GM18507 (cell line): ENCODE data around the gene TNS1.

Experiments used
- DNase-seq: peaks from one replicate; pipeline ENCODE4 v3.0.0; 2011; ENCODE audit warnings: low read depth; ENCODE audit not compliant: insufficient read length; ENCODE audit errors: extremely low spot score
- FAIRE-seq: peaks from 2 replicates; lab custom pipeline; 2011; peaks lifted over from hg19 to GRCh38; lab: Jason Lieb, UNC

TNS1 gene

GRCh38 chr2:217785544-217786045 lies 217.2 kb downstream of the TNS1 start:
- DNase-seq: peak; percentile 49
- peak; percentile 88 for FAIRE-seq

GRCh38 chr2:217784996-217785543 lies 217.7 kb downstream of the TNS1 start:
- no peak for DNase-seq
- FAIRE-seq: no peak

DNA sequence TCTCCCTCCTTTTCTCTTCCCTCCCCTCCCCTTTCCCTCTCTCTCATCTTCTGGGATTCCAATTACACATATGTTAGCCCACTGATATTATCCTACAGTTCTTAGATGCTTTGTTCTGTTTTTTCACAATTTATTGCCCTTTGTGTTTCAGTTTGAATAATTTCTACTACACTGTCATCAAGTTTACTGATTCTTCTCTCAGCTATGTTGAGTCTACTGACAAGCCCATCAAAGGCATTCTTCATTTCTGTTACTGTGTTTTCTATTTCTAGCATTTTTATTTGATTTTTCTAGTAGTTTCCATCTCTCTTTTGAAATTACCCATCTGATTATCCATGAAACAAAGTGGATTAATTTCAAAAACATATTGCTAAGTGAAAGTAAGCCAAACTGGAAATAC lies 219.6 kb downstream of the TNS1 start:
- no peak for FAIRE-seq
- DNase-seq: no peak

DNA sequence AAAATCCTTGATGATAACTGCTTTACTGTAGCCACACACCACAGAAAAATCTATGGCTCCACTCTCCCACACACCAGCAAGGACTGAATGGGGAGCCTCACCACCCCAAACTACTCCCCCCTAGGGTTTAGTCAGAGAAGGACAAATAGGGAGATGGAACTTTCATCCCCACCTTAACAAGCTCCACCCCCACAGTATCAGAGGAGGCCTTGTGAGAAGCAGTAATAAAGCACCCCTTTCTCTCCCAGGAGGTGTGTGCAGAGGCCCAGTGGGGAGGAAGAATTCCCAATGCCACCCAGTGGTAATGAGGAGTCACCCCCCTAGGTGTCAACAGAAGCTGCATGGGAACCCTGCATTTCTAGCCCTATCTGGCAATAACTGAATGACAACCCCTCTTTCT lies 224.9 kb downstream of the TNS1 start:
- FAIRE-seq: no peak
- no peak for DNase-seq

DNA sequence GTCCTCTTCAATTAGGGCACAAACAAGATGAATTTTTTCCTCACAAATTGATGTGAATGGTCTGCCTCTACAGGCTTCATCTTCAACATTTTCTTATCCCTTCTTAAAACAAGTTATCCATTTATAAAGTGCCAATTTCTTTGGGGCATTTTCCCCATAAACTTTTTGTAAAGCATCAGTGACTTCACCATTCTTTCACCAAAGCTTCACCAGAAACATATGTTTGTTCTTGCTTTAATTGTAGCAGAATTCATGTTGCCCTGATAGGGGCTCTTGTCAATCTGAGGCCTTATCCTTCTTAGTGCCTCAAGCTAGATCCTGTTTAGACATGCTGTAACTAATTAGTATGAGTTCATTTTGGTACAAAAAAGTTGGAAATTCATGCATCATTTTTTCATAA lies 226.2 kb downstream of the TNS1 start:
- DNase-seq: no peak
- no peak for FAIRE-seq

GRCh38 chr2:217775920-217776503 lies 226.8 kb downstream of the TNS1 start:
- peak; percentile 33 for FAIRE-seq
- no peak for DNase-seq

DNA sequence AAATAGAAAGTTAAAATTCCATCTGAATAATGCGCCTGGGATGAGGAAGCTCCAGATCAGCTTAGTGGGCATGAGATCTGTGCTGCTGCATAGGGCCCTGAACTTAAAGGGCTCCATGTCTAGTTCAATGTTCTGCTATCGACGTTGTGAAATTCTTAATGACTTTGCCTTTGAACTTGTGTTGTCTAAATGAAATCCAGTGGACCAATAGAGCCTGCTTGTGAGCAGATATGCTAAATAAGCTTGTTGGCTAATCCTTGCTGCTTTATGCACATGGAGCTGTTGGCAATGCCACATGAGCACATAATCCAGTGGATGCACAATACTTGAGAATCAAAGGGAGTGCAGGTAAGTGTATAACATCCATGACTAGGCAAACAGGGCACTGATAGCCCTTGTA lies 228.6 kb downstream of the TNS1 start:
- DNase-seq: no peak
- no peak for FAIRE-seq

DNA sequence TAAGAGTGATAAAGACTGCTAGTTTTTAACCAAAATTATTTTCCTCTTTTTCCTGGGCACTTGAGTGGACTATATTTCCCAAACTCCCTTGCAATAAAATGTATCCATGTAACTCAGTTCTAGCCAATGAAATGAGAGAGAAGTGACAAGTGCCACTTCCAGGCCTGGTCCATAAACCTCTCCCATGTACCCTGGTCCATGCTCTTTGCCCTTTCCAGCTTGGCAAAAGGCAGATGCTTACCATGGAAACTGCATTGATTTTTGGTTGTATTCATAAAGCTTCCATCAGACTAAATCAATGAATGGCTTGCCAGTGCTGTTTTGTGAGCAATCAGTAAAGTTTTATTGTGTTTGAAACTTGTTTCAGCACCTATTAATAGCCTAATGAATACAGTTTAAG lies 229.3 kb downstream of the TNS1 start:
- FAIRE-seq (no peak), DNase-seq (no peak)

GRCh38 chr2:217766356-217766755 lies 236.4 kb downstream of the TNS1 start:
- no peak for DNase-seq
- no peak for FAIRE-seq

GRCh38 chr2:217761645-217762277 lies 241.0 kb downstream of the TNS1 start:
- no peak for DNase-seq
- FAIRE-seq: no peak

DNA sequence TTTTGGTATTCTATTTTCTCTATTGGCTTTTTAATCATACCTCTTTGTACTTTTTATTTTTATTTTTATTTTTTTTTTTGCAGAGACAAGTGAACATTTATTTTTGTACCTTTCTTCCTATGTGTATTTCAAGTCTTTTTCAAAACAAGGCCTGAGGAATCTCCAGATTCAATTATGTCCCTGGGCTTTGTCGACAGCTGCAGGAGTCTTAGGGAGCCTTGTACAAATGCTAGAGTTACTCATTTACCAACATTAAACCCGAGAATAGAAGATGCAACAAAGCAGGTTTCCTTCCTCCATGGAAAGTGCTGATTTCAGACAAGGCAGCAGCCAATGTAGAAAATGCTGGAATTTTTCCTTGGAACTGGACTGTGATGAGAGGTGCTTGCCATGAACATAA lies 242.8 kb downstream of the TNS1 start:
- FAIRE-seq (no peak), DNase-seq (no peak)

DNA sequence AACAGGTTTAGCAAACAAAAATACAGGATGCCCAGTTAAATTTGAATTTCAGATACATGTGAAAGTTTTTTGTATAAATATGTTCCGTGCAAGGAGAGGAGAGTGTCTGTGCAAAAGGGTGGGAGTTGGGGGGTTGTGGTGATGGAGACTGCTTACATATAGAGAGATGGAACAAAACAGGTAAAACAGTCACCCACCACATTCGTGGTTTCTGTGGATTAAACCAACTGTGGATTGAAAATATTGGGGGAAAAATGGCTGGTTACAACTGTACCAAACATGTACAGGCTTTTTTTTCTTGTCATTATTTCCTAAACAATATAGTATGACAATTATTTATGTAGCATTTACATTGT lies 245.7 kb downstream of the TNS1 start:
- FAIRE-seq: no peak
- no peak for DNase-seq

- DNase-seq (peak; percentile 35), FAIRE-seq (no peak)
Measured at GRCh38 chr2:217756375-217757107, 246.3 kb downstream of the TNS1 start.

DNA sequence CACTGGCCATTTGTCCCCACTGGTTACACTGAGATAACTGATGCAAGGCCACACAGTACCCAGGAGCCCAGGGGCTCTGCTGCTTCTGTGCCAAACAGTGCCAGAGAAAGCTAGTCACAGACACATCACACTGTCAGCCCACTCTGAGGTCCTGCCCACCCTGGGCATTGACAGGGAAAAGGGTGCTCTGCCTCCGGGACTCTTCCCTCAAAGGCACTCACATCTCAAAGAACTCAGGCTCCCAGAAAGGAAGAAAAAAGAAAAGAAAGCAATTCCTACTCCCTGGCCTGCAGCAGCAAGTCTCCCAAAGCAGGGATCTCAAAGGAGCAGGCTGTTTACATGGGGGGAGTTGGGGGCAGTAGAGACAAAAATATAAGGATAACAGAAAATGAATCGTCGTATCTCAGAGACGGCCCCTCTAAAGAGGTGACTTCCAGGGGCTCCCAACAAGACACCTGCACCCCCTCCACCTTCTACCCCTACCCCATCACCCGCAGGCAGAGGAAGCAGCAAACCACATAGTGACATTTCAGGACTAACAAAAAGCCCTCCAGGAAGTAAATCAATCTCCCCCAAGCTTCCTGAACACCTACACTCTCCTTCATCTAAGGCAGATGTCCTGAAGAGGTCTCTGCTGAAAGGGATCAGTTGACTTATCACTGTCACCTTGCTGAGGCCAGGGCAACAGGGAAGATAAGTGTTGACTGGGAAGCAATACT lies 247.6 kb downstream of the TNS1 start:
- FAIRE-seq: no peak

GRCh38 chr2:217753460-217754200 lies 249.2 kb downstream of the TNS1 start:
- DNase-seq (no peak), FAIRE-seq (no peak)

More for the DNA sequence above, 247.6 kb downstream of the TNS1 start:
- DNase-seq: no peak

DNA sequence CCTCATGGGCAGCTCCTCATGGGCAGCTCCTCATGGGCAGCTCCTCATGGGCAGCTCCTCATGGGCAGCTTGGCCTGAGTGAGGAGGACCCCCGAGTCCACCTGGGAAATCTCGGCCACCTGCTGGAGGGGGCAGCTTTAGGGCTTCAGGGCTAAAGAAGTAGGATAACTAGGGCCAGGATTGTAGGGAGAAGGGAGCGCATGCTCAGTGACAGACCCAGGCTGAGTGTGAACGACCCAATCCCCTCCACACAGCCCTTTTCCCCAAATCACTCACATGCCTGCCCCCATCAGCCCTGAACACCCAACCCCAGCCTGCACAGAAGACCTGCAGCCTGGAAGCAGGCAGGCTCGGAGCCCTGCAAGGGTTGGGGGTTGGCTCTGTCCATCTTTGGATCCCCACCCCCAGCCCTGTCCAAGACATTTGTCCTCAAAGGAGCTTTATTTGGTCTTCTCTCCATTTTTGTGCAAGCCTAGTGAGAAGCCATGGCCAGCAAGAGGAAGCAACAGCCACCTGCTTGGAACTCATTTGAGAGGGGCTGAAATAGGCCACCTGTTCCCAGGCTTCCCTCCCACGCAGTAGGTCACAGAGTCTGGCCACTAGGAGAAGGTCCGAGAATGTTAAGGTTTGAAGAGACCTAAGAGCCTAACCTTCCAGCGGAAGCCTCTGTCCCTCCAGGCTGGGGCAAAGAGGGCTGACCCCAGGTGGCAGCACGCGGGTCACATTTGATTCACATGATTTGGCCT lies 249.9 kb downstream of the TNS1 start:
- no peak for FAIRE-seq

DNA sequence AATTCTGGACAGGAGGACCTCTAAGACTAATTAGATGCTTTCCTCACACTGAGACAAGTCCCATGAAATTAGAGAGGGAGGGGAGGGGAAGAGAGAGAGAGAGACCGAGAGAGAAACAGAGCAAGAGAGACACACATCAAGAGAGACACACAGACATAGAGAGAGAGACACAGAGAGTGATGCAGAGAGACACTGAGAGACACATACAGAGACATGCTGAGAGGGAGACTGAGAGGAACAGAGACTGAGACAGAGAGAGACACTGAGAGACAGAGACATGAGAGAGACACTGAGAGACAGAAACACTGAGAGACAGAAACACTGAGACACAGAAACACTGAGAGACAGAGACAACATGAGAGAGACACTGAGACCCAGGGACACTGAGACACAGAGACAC lies 250.8 kb downstream of the TNS1 start:
- FAIRE-seq (no peak), DNase-seq (no peak)

More for the DNA sequence above, 249.9 kb downstream of the TNS1 start:
- DNase-seq: no peak

DNA sequence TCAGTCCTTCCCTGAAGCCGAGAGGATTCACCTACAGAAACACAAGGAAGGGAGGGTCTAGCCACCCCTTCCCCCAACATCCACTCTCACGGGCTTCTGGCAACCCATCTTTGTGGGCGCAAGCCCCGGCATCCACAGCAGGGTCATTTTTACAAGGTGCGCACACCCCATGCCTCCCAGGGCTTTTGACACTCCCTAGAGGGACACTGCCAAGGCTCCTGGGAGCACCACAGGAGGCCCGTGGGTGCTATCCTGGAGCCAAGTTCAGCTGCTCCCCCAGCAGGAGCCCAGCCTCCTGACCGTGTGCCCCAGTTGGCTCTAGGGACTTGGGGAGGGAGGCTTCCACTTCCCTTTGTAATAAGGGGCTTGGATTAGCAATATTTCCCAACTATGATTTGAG lies 251.6 kb downstream of the TNS1 start:
- no peak for DNase-seq
- no peak for FAIRE-seq
